Stimulated activated CD4-positive, alpha-beta T cell treated with anti-CD3 and anti-CD28 coated beads, Interleukin-4, amount 100 ng/mL, for 4 hours (primary cell): Measurements from ENCODE around the gene GATD1.
"Not testable (repeated sequence)": the region's sequence is repeated elsewhere in the genome, so short reads cannot be mapped to it uniquely, and the experiment has no call there.

Experiments
- DNase-seq, 2 experiments: peaks; one replicate each; pipeline ENCODE4 v3.0.0-alpha.2; 2020

The GATD1 gene

DNA sequence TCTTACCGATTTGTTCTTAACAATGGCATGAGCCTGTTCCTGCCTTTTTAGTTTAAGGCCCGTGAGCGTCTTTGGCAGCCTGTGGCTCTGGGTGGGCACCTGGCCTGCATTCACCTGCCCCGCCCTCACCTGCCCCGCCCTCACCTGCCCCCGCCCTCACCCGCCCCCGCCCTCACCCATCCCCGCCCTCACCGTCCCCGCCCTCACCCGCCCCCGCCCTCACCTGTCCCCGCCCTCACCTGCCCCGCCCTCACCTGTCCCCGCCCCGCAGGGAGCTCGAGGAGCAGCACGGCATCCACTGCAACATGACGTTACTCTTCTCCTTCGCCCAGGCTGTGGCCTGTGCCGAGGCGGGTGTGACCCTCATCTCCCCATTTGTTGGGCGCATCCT is 14.2 kb downstream of the GATD1 start:
- no peak for DNase-seq

DNA sequence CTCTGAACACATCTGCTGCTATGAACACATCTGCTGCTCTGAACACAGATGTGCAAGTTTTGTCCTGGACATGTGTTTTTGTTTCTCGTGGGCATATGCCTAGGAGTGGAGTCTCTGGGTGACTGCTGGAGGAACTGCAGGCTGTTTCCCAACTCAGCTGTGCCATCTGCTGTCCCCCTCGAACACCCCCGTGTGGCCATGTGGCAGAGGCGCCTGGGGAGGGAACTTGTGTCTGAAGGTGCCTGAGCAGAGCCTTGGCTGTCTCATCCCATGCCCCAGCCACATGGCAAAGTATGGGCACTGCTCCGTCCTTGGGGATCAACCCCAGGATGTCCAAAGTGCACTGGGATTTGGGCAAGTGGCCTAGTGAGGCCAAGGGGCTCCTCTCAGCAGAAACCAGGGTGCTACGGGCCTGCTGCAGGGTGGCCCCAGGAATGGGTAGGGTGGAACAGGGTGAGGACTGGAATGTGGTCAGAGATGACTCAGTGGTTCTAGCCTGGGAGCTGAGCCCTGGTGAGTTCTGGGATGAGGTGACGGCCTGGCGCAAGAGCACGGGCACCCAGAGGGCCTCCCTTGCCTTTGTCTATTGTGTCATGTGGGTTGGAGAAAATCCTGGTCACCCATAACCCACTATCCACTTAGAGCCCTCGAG is 14.7 kb downstream of the GATD1 start:
- no peak for DNase-seq

DNA sequence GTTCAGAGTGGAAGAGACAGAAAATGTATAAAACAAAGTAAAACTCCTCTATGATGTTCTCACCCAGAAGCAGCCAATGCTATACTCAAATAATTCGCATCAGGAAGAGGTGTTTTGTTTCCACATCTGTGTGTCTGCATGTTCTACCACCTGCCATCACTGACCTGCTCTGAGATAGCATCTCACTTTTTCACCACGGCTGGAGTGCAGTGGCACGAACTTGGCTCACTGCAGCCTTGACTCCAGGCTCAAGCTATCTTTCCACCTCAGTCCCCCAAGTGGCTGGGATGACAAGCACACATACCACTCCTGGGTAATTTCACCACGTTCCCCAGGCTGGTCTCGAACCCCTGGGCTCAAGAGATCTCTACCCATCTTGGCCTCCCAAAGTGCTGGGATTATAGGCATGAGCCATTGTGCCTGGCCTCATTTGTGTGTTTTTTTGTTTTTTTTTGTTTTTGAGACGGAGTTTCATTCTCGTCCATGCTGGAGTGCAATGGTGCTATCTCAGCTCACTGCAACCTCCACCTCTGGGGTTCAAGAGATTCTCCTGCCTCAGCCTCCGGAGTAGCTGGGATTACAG is 15.7 kb downstream of the GATD1 start:
- DNase-seq, result no peak

DNA sequence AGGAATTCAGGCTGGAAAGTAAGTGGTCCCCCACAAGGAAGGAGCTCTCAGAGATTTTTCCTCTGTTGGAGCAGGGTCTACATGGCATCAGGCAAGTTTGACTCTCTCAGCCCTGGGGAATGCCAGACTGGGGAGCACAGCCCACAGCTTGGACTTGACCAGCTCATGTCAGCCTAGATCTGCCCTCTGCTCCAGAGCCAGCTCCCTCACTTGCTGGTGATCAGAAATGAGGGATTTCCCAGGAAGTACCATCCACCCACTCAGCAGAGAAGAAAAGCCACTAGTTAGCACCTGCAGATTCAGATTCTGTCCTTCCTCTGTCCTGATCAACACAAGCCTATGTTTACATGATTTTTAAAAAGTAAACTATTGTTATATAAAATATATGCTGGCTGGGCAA is 17.1 kb downstream of the GATD1 start:
- no peak for DNase-seq

DNA sequence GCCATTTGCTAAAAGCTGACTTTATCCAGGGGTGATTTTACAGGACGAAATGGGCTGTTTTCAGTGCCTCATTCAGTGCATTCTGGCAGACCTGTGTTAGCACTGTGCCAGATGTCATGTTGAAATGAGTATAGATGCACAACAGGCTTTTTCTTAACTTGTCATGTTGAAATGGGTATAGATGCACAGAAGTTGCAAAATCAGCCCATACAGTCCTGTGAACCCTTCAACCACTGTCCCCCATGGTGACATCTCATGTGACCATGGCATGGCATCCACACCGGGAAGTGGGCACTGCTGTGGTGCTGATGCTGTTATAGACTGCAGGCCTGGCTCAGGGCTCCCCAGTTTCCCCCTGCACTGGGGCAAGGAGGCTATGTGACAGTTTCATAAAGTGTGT is 27.6 kb downstream of the GATD1 start:
- DNase-seq, result no peak

DNA sequence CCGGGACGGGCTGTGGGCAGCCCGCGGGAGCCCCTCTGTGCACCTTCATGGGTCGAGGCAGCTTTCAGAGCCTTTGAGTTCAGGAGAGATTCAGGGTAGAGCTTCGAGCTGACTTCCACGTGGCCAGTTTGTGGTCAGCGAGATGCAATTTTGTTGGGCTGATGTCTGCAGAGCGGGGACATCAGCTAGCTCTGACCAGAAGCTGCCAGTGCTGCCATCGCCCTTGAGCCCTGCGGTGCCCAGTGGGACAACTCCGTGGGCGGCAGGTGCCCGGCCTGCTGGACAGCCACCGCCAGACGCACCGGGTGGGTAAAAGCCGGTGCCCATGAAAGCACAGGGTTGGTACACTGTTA is 29.3 kb downstream of the GATD1 start:
- no peak for DNase-seq

DNA sequence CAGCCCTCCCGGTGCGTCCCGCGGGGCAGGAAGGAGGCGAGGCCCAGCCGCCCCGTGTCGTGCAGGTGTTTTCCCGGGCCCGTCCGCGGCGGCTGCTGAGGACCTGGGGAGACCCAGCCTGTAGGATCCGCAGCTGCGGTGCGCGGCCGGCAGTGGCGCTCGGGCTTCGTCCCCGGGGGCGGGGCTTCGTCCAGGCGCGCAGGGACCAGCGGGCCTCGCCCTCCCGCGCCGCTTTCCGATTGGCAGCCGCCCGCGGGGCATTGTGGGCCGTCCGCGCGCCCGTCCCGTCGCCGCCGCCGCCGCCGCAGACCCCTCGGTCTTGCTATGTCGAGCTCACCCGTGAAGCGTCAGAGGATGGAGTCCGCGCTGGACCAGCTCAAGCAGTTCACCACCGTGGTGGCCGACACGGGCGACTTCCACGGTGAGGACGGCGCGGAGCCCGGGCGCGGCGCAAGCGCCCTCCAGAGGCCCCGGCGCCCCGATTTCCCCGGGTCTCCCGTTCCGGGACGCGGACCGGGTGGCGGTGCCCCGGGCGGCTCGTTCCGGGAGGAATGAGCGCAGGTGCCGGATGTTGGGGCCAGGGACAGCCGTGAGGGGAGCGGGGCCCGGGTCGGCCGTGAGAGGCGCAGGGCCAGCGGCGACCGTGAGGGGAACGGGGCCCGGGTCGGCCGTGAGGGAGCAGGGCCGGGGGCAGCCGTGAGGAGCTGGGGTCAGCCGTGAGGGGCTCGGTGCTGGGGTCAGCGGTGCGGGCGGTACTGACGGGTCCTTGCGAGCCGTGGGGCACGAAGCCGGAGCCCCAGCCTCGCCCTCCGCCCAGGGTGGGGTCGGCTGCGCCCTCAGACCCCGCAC is 29.9 kb downstream of the GATD1 start, which contains the start of gene TALDO1:
Gene TALDO1, plus strand, starts transcription at position 307 of the 849 bp plus-strand sequence. Its CDS starts 18 bp downstream, at position 325.
- DNase-seq, result peak; percentile 67 to 88

DNA sequence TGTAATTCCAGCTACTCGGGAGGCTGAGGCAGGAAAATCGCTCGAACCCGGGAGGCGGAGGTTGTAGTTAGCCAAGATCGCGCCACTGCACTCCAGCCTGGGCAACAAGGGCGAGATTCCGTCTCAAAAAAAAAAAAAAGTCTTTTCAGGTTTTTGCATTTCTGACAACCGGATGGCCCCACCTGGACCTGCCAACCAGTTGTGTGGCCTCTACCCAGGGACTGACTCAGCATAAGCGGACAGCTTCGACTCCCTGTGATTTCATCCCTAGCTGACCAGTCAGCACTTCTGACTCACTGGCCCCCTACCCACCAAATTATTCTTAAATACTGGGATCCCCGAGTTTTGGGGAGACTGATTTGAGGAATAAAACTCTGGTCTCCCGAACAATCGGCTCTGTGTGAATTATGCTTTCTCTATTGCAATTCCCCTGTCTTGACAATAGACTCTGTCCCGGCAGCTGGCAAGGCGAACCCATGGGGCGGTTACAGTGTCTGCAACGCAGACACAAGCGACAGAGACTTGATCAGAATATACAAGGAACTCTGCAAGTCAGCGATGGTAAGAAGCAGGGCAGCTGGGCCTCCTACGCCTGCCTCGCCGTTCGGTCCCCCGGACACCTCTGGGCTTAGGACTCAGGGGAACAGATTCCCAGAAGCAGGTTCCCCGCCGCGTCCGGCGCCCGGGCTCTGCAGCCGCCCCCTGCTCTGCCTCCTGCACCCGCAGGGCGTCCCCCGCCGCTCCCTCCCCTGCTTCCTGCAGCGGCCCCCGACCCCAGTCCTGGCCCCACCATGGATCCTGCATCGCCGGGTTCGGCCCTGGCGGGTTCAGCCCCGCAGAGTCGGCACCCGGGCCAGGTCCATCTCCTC is 30.8 kb downstream of the GATD1 start:
- no peak for DNase-seq

DNA sequence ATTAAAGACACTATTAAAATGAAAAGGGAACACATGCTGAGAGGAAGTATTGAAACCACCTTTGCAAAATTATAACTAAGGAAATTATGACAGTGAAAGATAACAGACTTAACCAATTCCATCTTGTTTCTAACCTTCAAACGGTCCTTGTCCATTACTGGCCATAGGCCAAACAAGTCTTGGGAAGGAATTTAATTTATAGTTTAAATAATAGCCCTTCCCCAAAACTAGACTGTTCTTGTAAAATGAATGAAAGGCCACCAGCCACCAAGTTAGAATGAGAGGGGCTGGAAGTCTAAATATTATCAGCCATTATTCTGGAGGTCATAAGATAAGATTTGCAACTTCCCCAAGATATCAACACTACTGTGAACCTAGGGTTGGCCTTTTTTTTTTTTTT is 31.9 kb downstream of the GATD1 start:
- no peak for DNase-seq

DNA sequence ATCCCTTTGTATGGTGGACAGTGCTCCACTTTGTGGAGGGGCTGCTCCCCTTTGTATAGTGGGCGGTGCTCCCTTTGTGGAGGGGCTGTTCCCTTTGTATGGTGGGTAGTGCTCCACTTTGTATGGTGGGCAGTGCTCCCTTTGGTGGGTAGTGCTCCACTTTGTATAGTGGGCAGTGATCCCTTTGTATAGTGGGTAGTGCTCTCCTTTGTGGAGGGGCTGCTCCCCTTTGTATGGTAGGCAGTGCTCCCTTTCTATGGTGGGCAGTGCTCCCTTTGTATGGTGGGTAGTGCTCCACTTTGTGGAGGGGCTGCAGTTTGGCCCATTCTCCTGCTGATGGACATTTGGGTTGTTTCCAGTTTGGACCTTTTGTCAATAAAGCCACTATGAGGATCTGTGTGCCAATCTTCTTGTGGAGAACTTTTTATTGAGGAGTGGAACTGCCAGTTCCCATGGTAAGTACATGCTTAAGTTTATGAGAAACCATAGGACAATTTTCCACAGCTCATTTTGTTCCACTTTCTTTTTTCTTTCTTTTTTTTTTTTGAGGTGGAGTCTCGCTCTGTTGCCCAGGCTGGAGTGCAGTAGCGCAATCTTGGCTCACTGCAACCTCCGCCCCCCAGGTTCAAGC is 34.6 kb downstream of the GATD1 start:
- no peak for DNase-seq

DNA sequence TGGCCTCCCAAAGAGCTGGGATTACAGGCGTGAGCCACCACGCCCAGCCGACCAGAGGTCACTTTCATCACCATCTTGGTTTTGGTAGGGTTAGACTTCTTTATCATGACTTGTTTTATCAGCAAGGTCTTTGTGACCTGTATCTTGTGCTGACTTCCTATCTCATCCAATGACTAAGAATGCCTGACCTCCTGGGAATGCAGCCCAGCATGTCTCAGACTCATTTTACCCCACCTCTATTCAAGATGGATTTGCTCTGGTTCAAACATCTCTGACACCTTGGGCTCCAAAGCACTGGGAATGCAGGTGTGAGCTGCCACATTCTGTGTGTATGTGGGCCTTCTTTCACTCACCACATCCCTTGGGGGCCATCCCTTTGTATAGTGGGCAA is 35.1 kb downstream of the GATD1 start:
- DNase-seq, result no peak

DNA sequence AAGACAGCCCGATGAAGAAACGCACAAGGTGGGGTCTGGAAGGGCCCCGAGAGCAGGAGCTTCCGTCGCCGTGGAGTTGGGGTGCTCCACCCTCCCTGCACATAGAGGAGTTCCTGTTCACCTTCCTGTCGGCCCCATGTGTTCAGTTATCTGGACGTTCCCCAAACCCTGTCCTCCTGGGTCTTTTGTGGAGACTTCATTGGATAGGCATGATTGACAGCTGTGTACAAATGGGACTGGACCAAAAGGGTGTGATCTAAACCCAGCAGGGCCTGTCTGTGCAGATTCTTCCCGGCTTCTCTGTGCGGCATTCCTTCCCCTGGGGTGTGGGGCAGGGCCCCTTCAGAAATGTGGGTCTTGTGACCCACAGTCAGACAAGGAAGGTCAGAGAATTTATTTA is 39.4 kb downstream of the GATD1 start:
- DNase-seq, result not testable (repeated sequence)

DNA sequence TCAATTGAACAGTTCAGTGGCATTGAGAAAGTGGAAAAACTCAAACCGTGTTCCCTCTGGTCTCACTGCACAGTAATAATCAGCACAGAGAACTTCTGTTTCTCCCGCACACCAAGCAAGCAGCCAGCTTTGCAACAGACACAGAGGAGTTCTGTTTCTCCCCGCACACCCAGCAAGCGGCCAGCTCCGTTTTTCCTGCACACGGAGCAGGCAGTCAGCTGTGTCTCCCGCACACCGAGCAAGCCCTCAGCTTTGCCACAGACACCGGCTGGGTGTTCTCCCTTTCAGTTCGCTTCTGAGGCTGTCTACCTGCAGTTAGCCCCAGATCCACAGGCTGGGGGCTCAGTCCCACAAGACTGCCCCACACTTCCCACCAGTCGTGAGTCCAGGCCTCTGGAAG is 39.9 kb downstream of the GATD1 start:
- DNase-seq, result no peak

DNA sequence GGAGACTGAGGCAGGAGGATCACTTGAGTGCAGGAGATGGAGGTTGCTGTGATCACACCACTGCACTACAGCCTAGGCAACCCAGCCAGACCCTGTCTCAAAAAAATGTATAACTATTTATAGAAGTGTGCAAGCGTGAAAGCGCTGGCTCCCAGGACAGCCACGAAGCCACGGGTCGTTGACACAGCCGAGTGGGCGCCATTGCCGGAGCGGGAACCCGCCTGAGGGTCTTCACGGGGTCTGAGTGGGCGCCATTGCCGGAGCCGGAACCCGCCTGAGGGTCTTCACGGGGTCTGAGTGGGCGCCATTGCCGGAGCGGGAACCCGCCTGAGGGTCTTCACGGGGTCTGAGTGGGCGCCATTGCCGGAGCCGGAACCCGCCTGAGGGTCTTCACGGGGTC is 42.7 kb downstream of the GATD1 start:
- not testable (repeated sequence) for DNase-seq

DNA sequence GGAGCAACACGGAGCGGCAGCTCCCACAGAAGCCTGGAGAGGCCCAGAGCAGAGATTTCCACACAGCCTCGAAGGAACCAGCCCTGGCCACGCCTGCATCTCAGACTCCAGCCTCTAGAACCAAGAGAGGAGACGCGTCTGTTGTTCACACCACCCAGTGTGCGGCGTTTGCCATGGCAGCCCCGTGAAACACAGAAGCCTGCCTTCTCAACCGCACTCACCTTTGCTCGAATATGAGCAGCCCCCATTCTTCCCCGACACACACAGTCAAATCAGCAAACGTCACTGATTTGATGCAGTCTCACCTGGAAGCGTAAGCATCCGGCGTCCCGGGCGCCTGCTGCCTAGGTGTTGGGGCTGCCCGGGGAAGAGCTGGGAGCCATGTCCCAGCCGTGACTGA is 44.2 kb downstream of the GATD1 start:
- DNase-seq, result no peak

DNA sequence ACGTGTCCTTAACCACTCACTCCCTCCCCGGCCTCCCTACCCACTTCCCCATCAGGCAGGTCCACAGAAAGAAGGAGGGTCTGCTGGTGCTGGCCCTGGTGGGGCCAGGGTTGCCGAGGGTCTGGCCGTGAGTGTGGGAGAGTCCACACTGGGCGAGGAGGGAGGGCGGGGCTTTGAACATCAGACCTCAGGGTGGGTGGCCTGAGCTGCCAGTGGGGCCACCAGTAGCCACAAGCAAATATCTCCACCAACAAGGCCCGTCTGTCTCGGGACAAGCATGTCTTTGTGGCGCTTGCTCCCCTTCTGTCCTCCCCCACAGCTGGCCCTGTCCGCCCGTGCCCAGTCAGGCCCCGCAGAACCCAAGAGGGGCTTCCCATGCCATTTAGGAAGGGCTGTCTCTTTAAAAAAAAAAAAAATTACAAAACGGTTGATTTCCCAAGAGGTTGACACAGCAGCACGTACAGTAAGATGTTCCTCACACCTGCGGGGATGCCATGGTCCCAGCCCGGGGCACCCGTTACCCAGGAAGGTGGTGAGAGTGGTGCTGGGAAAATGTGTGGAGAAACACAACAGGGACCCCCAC is 47.7 kb downstream of the GATD1 start:
- DNase-seq, result no peak

DNA sequence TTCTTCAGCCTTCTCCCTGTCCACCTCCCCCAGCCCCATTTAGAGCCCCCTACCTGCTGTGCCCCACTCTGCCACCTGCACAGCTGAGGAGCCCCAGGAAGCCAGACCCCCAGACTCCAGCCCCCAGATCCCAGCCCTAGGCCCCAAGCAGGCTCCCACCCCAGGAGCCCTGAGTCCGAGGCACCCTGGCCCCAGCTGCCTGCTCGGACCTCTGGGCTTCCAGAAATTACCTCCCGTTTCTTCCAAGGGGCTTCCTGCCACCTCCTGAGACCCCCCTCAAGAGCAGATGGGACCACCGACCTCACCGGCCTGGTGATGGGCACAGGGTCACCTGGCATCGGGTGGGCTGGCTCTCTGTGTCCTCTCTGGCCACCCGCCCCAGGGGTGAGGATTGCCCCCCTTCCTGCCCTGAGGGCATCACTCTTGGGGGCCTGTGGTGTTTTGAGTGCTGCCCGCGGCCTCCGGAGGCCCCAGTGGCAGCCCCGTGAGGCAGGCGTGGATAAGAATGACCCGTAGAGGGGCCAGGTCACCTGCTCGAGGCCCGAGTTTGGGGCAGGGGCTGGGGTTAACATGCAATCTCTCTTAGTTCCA is 48.3 kb downstream of the GATD1 start:
- DNase-seq, result no peak

DNA sequence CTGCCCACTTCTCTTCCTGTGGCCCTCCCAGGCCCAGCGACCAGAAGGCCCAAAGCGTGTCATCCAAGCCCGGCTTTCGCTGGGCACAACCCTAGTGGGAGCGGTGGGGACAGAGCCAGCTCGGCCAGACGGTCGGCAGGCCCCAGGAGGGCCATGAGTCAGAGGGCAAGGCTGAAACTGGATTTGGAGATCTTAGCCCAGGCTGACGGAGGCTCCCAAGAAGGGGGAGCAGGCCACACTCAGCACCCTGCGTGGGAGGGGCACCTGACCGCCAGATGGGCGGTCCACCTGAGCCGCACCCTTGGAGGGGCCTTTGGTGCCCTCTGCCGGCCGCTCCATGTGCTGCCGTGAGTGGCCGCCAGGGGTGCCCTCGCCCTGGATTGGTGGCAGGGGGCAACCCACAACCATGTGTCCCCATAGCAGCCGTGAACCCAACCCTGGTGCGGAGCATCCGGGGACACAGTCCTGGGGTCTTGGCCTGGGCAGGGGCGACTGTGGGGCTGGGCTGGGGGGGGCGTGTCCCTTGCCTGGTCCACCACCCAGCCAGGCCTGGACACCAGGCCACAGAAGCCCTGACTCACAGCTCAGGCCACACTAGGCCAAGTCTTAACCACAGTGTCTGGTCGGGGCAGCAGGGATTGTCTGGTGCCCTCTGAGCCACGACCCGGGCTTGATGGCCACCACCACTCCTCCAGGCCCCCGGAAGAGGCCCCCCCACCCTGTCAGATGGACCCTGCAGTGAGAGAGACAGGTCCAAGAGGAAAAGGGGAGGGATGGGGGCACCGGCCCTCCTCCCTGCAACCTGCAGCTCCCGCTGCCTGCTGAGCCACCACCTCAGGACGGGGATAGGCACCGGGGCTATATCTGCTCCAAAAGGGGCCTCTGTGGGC is 49.2 kb downstream of the GATD1 start:
- peak; percentile 71 to 78 for DNase-seq

DNA sequence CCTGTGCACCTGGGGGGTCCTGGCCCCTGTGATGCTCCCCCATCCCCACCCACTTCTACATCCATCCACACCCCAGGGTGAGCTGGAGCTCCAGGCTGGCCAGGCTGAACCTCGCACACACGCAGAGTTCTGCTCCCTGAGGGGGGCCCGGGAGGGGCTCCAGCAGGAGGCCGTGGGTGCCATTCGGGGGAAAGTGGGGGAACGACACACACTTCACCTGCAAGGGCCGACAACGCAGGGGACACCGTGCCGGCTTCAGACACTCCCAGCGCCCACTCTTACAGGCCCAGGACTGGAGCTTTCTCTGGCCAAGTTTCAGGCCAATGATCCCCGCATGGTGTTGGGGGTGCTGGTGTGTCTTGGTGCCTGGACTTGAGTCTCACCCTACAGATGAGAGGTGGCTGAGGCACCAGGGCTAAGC is 50.0 kb downstream of the GATD1 start:
- DNase-seq, result no peak
